Muscle layer of duodenum (tissue), 2 donors: ENCODE results near the gene PFKL.
"Not testable (repeated sequence)": the region's sequence is repeated elsewhere in the genome, so short reads cannot be mapped to it uniquely, and the experiment has no call there.

ENCODE experiments used
- H3K27ac ChIP-seq: one replicate; pipeline ENCODE4 v1.7.0; 2013; ENCODE audit warnings: mild to moderate bottlenecking, low read length
- H3K27me3 ChIP-seq: one replicate; pipeline ENCODE4 v1.7.0; 2013; ENCODE audit warnings: low read depth, mild to moderate bottlenecking, control low read depth, low read length
- H3K36me3 ChIP-seq, 2 donors: one replicate each; pipeline ENCODE4 v1.7.0; 2013; ENCODE audit warnings: low read length in 2 of 2, control low read depth in 1 of 2, mild to moderate bottlenecking in 1 of 2; ENCODE audit not compliant: insufficient read depth in 2 of 2, control insufficient read depth in 1 of 2
- H3K4me1 ChIP-seq, 2 donors: one replicate each; pipeline ENCODE4 v1.7.0; 2013; ENCODE audit warnings: low read length in 2 of 2, mild to moderate bottlenecking in 2 of 2, control low read depth in 1 of 2, moderate library complexity in 1 of 2; ENCODE audit not compliant: insufficient read depth in 2 of 2, control insufficient read depth in 1 of 2
- H3K4me3 ChIP-seq, 2 donors: one replicate each; pipeline ENCODE4 v1.7.0; 2013; ENCODE audit warnings: low read length in 2 of 2, low read depth in 1 of 2, mild to moderate bottlenecking in 1 of 2
- H3K9me3 ChIP-seq, 2 donors: one replicate each; pipeline ENCODE4 v1.7.0; 2013; ENCODE audit warnings: low read length in 2 of 2, control low read depth in 1 of 2, mild to moderate bottlenecking in 1 of 2; ENCODE audit not compliant: control insufficient read depth in 1 of 2
- donor health status: healthy.

PFKL gene

GRCh38 chr21:44282370-44282769 lies 17.5 kb upstream of the PFKL start:
- Histone ChIP-seq H3K27ac (no peak overlapping the region), H3K9me3 (no peaks in the 10 kb centered on the region), H3K36me3 (no peaks in the 10 kb centered on the region), H3K4me3 (no peak overlapping the region), H3K4me1 (peaks cover 0 to 5% of the 10 kb centered on the region in 2 donors), H3K27me3 (no peaks in the 10 kb centered on the region)

DNA sequence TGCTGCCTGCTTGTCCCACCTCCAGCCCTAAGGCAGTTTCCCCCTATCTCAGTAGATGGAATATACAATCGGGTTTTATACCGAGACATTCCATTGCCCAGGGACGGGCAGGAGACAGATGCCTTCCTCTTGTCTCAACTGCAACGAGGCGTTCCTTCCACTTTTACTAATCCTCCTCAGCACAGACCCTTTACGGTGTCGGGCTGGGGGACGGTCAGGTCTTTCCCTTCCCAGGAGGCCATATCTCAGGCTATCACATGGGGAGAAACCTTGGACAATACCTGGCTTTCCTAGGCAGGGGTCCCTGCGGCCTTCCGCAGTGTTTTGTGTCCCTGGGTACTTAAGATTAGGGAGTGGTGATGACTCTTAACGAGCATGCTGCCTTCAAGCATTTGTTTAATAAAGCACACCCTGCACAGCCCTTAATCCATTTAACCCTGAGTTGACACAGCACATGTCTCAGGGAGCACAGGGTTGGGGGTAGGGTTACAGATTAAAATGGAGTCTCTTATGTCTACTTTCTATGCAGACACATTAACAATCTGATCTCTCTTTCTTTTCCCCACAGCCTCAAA lies 16.6 kb upstream of the PFKL start:
- H3K4me1 ChIP-seq, H3K4me3 ChIP-seq, H3K36me3 ChIP-seq, H3K27ac ChIP-seq, H3K27me3 ChIP-seq, H3K9me3 ChIP-seq: not testable (repeated sequence)

GRCh38 chr21:44283948-44284347 lies 15.9 kb upstream of the PFKL start:
- H3K36me3 ChIP-seq: no peaks in the 10 kb centered on the region
- H3K27ac ChIP-seq: no peak overlapping the region
- H3K27me3 ChIP-seq: no peaks in the 10 kb centered on the region
- peaks cover 0 to 5% of the 10 kb centered on the region in 2 donors for H3K4me1 ChIP-seq
- H3K4me3 ChIP-seq: no peak overlapping the region
- H3K9me3 ChIP-seq: no peaks in the 10 kb centered on the region

DNA sequence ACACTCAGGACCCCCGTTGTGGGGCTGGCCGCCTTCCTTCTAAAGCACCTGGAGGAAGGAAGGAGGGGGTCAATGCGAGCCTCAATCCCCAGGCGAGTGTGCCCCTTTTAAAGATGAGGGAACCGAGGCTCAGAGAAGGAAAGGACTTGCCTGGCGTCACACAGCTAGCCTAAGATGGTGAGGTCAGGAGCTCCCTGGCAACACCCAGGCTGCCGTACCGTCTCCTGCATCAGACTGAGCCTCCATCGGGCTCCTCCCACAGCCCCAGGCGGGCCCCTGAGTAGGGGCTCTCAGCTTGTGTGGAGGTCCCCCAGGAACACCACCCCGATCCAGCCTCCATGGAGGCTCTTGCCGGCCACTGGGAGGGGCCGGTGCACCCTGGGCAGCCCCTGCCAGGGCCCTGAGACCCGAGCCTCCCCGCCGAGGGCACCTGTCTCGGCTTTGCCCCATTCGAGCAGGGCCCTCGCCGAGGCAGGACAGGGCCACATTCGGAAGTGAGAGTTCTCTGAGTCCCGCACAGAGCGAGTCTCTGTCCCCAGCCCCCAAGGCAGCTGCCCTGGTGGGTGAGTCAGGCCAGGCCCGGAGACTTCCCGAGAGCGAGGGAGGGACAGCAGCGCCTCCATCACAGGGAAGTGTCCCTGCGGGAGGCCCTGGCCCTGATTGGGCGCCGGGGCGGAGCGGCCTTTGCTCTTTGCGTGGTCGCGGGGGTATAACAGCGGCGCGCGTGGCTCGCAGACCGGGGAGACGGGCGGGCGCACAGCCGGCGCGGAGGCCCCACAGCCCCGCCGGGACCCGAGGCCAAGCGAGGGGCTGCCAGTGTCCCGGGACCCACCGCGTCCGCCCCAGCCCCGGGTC lies 14.5 kb upstream of the PFKL start, which contains the start of gene AIRE:
AIRE (plus strand) TSS at position 739 of the 855 bp plus-strand sequence. CDS start 131 bp downstream, outside the sequence.
- Histone ChIP-seq H3K4me3 (peak within 1 kb of the TSS in 1 of 2 donors; percentile 41), H3K4me1 (peaks cover 0 to 5% of the 10 kb centered on the region in 2 donors), H3K27ac (no peak within 1 kb of the TSS), H3K27me3 (no peaks in the 10 kb centered on the region), H3K9me3 (no peaks in the 10 kb centered on the region), H3K36me3 (no peaks in the 10 kb centered on the region)

DNA sequence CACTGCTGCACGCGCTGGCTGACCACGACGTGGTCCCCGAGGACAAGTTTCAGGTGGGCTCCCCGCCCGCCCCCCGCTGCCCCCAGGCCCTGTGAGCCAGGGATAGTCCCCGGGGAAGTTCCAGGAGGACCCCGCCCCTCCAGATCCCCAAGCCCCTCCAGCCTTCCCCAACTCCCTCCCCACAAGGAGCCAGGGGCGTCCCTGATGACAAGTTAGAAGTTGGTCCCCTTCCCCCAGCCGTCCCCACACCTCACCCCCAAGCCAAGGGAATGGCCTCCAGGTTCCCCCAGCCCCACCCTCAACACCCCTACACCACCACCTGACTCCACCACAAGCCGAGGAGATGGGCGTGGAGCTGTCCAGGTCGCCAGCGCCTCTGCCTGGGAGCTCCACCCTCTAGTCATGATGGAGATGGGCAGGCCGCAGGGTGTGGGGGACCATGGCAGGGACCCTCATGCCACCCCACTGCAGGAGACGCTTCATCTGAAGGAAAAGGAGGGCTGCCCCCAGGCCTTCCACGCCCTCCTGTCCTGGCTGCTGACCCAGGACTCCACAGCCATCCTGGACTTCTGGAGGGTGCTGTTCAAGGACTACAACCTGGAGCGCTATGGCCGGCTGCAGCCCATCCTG lies 13.7 kb upstream of the PFKL start:
- Histone ChIP-seq H3K36me3 (no peaks in the 10 kb centered on the region), H3K9me3 (no peaks in the 10 kb centered on the region), H3K4me3 (peak overlapping the region in 1 of 2 donors; percentile 41), H3K27me3 (no peaks in the 10 kb centered on the region), H3K27ac (no peak overlapping the region), H3K4me1 (peaks cover 0 to 5% of the 10 kb centered on the region in 2 donors)

GRCh38 chr21:44286716-44287632 lies 12.9 kb upstream of the PFKL start:
- no peaks in the 10 kb centered on the region for H3K36me3 ChIP-seq
- H3K4me1 ChIP-seq: peaks cover 0 to 5% of the 10 kb centered on the region in 2 donors
- H3K27ac ChIP-seq: no peak overlapping the region
- no peak overlapping the region for H3K4me3 ChIP-seq
- H3K27me3 ChIP-seq: no peaks in the 10 kb centered on the region
- no peaks in the 10 kb centered on the region for H3K9me3 ChIP-seq

DNA sequence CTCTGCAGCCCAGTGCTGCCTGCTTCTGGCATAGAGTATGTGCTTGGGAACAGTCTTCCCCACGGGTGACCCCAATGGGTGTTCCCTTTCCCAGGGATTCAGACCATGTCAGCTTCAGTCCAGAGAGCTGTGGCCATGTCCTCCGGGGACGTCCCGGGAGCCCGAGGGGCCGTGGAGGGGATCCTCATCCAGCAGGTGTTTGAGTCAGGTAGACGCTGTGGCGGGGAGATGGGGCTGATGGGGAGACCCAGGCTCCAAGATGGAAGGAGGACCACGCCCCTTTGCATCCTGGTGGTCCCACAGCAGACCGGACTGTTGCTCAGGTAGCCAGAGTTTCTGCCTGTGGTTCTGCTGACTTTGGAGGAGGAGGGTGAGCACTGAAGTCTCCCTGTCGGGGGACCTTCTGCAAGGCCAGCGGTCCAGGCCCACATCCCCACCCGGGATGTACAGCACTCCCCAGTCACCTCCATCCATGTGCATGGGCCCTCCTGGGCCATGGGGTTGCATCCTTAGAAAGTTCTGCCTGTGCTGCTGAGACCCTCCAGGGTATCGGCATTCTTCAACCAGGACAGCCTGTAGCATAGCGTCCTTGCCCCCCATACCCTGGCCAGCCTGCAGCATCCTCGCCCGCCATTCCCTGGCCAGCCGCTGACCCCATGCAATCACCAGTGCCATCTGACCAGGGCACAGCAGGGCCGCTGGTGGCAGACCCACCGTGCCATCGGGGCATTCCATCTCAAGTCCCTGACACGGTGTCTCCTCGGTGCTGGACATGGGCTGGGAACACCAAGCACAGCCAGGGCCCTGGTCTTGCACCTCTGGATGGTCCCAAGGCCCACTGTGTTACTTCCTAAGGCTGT lies 11.4 kb upstream of the PFKL start:
- H3K36me3 ChIP-seq: no peaks in the 10 kb centered on the region
- peaks cover 0 to 5% of the 10 kb centered on the region in 2 donors for H3K4me1 ChIP-seq
- no peak overlapping the region for H3K4me3 ChIP-seq
- no peaks in the 10 kb centered on the region for H3K9me3 ChIP-seq
- no peaks in the 10 kb centered on the region for H3K27me3 ChIP-seq
- H3K27ac ChIP-seq: no peak overlapping the region

- Histone ChIP-seq H3K27ac (no peak overlapping the region), H3K36me3 (no peaks in the 10 kb centered on the region), H3K4me3 (no peak overlapping the region), H3K27me3 (no peaks in the 10 kb centered on the region), H3K4me1 (peaks cover 0 to 8% of the 10 kb centered on the region in 2 donors), H3K9me3 (no peaks in the 10 kb centered on the region)
These were observed 10.4 kb upstream of the PFKL start for GRCh38 chr21:44289381-44290010.

GRCh38 chr21:44290327-44291077 lies 9.4 kb upstream of the PFKL start:
- Histone ChIP-seq H3K27me3 (no peaks in the 10 kb centered on the region), H3K36me3 (no peaks in the 10 kb centered on the region), H3K4me1 (peaks cover 0 to 12% of the 10 kb centered on the region in 2 donors), H3K9me3 (no peaks in the 10 kb centered on the region), H3K27ac (no peak overlapping the region), H3K4me3 (no peak overlapping the region)
